Parathyroid adenoma (tissue), 2 donors: ENCODE data around the gene ZBTB26.

Source experiments
- H2AFZ ChIP-seq: fragments of 300-600 bp; sonication (generic); one replicate; pipeline ENCODE4 v1.7.0; 2017; ENCODE audit warnings: antibody characterized with exemption, mild to moderate bottlenecking
- H3K27ac ChIP-seq: fragments of 300-600 bp; sonication (generic); one replicate; pipeline ENCODE4 v1.7.0; 2017
- H3K27me3 ChIP-seq: fragments of 300-600 bp; sonication (generic); one replicate; pipeline ENCODE4 v1.7.0; 2017; ENCODE audit warnings: low read length; ENCODE audit not compliant: control insufficient read depth, insufficient read depth
- H3K36me3 ChIP-seq: fragments of 300-600 bp; sonication (generic); one replicate; pipeline ENCODE4 v1.7.0; 2017; ENCODE audit warnings: low read length; ENCODE audit not compliant: control insufficient read depth, insufficient read depth
- H3K4me1 ChIP-seq: fragments of 300-600 bp; sonication (generic); one replicate; pipeline ENCODE4 v1.7.0; 2017; ENCODE audit warnings: control low read depth
- H3K4me2 ChIP-seq: fragments of 300-600 bp; sonication (generic); one replicate; pipeline ENCODE4 v1.7.0; 2017; ENCODE audit warnings: low read length
- H3K4me3 ChIP-seq: fragments of 300-600 bp; sonication (generic); one replicate; pipeline ENCODE4 v1.7.0; 2017; ENCODE audit warnings: low read depth, low read length
- H3K79me2 ChIP-seq: fragments of 300-600 bp; sonication (generic); one replicate; pipeline ENCODE4 v1.7.0; 2017; ENCODE audit warnings: control low read depth
- H3K9ac ChIP-seq: fragments of 300-600 bp; sonication (generic); one replicate; pipeline ENCODE4 v1.7.0; 2017; ENCODE audit warnings: mild to moderate bottlenecking
- H3K9me3 ChIP-seq: fragments of 300-600 bp; sonication (generic); one replicate; pipeline ENCODE4 v1.7.0; 2017; ENCODE audit warnings: low read length; ENCODE audit not compliant: control insufficient read depth
- CTCF ChIP-seq: fragments of 300-600 bp; sonication (generic); IDR thresholded peaks from one replicate; pipeline ENCODE4 v1.7.0; 2017; ENCODE audit warnings: antibody characterized with exemption, mild to moderate bottlenecking
- donor health status: primary hyperparathyroidism.

ZBTB26 gene

GRCh38 chr9:122931226-122932121 is at the start of gene ZBTB26:
Gene ZBTB26 (minus strand): TSS chr9:122931512. CDS start chr9:122919934, 11,578 bp downstream.
- Histone ChIP-seq H3K4me1 (peaks cover 7% of the 10 kb centered on the region), H3K36me3 (no peaks in the 10 kb centered on the region), H3K4me3 (peak within 1 kb of the TSS; percentile 82)

GRCh38 chr9:122978601-122979000 is 47.3 kb upstream of the ZBTB26 start:
- no peak overlapping the region for H3K9ac ChIP-seq
- no peaks in the 10 kb centered on the region for H3K9me3 ChIP-seq
- no peaks in the 10 kb centered on the region for H3K36me3 ChIP-seq
- no peak for TF ChIP-seq CTCF
- H3K4me2 ChIP-seq = no peak overlapping the region
- no peak overlapping the region for H3K27ac ChIP-seq
- H3K79me2 ChIP-seq = peaks cover 3% of the 10 kb centered on the region
- H2AFZ ChIP-seq = no peak overlapping the region
- no peaks in the 10 kb centered on the region for H3K27me3 ChIP-seq
- no peak overlapping the region for H3K4me3 ChIP-seq
- peaks cover 3% of the 10 kb centered on the region for H3K4me1 ChIP-seq

More at GRCh38 chr9:122931226-122932121, at the start of gene ZBTB26:
- Histone ChIP-seq H3K4me2 (peak within 1 kb of the TSS; percentile 84), H3K9me3 (no peaks in the 10 kb centered on the region), H2AFZ (peak within 1 kb of the TSS; percentile 89), H3K27ac (peak within 1 kb of the TSS; percentile 81), H3K79me2 (peaks cover 7% of the 10 kb centered on the region), H3K27me3 (no peaks in the 10 kb centered on the region), H3K9ac (peak within 1 kb of the TSS; percentile 50)
- TF ChIP-seq CTCF = no peak

GRCh38 chr9:122975196-122975595 is 43.9 kb upstream of the ZBTB26 start:
- Histone ChIP-seq H3K36me3 (no peaks in the 10 kb centered on the region), H3K4me1 (peaks cover 3% of the 10 kb centered on the region), H3K27me3 (no peaks in the 10 kb centered on the region), H3K79me2 (peaks cover 2% of the 10 kb centered on the region), H3K4me2 (no peak overlapping the region), H3K9ac (no peak overlapping the region), H3K27ac (peak overlapping the region; percentile 68), H3K9me3 (no peaks in the 10 kb centered on the region), H3K4me3 (no peak overlapping the region), H2AFZ (no peak overlapping the region)
- no peak for TF ChIP-seq CTCF

GRCh38 chr9:122961139-122961538 is 29.8 kb upstream of the ZBTB26 start:
- Histone ChIP-seq H3K4me2 (no peak overlapping the region), H3K36me3 (no peaks in the 10 kb centered on the region), H3K9me3 (no peaks in the 10 kb centered on the region), H3K79me2 (no peaks in the 10 kb centered on the region), H3K4me3 (no peak overlapping the region), H3K9ac (no peak overlapping the region), H3K27ac (no peak overlapping the region), H3K4me1 (no peaks in the 10 kb centered on the region), H3K27me3 (no peaks in the 10 kb centered on the region), H2AFZ (no peak overlapping the region)
- no peak for TF ChIP-seq CTCF
